Large intestine (tissue), 3 donors: ENCODE data around the gene MRPL51. TPM values are rescaled to one million over a fixed set of nuclear protein-coding genes. Genes with fewer than 3 reads are reported as not detected.

Experiments
- DNase-seq, 2 donors: peaks; one replicate each; pipeline versions ENCODE4 v3.0.0 to v3.0.0-alpha.2; 2013
- H3K27ac ChIP-seq: one replicate; pipeline ENCODE4 v1.5.1; 2013; ENCODE audit warnings: low read length
- H3K27me3 ChIP-seq: 2 replicates; pipeline ENCODE4 v1.6.1; 2013; ENCODE audit warnings: low read length; ENCODE audit not compliant: control insufficient read depth, insufficient read depth
- H3K36me3 ChIP-seq: 2 replicates; pipeline ENCODE4 v1.6.1; 2013; ENCODE audit warnings: low read length; ENCODE audit not compliant: control insufficient read depth, insufficient read depth
- H3K4me1 ChIP-seq: one replicate; pipeline ENCODE4 v1.6.1; 2013; ENCODE audit warnings: low read length; ENCODE audit not compliant: control insufficient read depth, insufficient read depth
- H3K4me3 ChIP-seq: one replicate; pipeline ENCODE4 v1.5.1; 2013; ENCODE audit warnings: low read length
- H3K9me3 ChIP-seq: one replicate; pipeline ENCODE4 v1.6.1; 2013; ENCODE audit warnings: mild to moderate bottlenecking, low read depth, low read length, moderate library complexity; ENCODE audit not compliant: control insufficient read depth
- WGBS: methylation state at CpG from one replicate; pipeline ENCODE4 v1.1.5; 2013; ENCODE audit warnings: low lambda C conversion rate; ENCODE audit not compliant: insufficient coverage; 5-methylcytosine and 5-hydroxymethylcytosine counted together
- polyA plus RNA-seq: library from polyadenylated mRNA; unstranded; fragments of 120-200 nt; gene quantifications from one replicate; pipeline ENCODE4 v1.2.1, GENCODE V29; 2013

The MRPL51 gene
- polyA plus RNA-seq, 1 donor = 103 TPM

DNA sequence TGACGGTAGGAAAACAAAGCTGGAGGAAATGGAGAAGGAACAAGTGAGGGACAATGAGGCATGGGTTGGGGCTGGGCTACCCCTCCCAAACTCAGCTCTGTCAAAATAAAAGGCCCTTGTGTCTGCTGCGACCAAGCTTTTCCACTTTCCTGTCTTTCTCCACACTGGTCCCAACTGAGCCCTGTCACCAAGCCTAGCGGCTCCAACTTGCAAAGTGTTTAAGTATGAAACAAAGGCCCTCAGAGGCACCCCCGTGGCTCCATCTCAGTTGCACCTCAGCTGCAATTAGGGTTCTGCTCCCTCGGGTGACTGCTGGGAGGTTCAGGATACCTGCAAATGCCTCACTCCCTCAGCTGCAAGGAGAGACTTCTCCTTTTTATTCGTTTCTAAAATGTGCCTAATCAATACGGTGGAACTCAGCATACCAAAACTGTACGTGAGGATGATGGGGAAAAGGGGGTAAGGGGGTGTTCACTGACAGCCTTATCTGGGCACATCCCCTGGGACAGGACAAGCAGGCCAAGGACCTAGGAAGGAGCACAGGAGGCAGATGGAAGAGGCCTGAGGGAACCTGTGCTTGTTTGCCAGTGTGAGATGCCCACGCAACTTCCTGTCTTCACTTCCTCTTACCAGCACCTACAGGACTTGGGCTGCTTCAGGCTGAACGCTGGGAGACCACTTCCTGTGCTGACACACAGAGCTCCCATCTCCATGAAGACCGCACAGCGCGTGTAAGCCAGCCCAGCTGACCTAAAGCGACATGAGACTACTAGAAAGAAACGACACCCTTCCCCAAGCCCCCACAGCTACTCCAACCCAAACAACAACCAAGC is 31.4 kb downstream of the MRPL51 start:
- H3K27me3 ChIP-seq = no peaks in the 10 kb centered on the region
- H3K27ac ChIP-seq = no peak overlapping the region
- no CpG with 5 or more reads among the region's 15 CpGs for WGBS
- H3K4me1 ChIP-seq = no peaks in the 10 kb centered on the region
- H3K36me3 ChIP-seq = peaks cover 91% of the 10 kb centered on the region
- peak in 1 of 2 donors; percentile 26 for DNase-seq
- no peak overlapping the region for H3K4me3 ChIP-seq
- no peaks in the 10 kb centered on the region for H3K9me3 ChIP-seq

DNA sequence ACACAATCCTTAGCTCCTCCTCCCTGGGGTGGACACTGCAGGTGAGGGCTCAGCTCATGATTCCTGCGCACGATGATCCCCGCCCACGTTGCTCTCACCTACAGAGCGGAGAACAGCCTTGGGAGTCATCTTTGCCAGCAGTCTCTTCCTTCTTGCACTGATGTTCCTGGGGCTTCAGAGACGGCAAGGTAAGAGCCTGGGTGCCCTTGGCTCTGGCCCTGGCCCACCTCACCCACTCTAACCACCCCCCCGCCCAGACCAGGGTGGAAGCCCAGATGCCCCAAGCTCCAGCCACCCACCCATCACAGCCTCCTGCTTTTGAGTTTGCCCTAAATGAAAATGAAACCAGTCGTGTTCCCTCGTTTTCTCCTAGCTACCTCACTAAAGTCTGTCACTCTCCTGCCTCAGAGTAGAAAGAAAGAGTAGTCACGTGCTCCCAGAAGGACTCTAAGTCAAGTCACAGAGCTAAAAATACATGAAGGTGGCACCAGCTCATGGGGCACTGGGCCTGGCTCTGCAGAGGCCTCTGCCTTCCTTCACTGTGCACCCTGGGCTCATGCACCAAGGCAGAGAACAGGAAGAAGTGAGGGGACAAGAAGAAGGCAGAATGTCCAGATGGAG is 32.2 kb downstream of the MRPL51 start:
- Histone ChIP-seq H3K4me3 (no peak overlapping the region), H3K9me3 (no peaks in the 10 kb centered on the region), H3K4me1 (no peaks in the 10 kb centered on the region), H3K27ac (no peak overlapping the region), H3K27me3 (no peaks in the 10 kb centered on the region), H3K36me3 (peaks cover 85% of the 10 kb centered on the region)
- WGBS = no CpG with 5 or more reads among the region's 10 CpGs
- no peak for DNase-seq

DNA sequence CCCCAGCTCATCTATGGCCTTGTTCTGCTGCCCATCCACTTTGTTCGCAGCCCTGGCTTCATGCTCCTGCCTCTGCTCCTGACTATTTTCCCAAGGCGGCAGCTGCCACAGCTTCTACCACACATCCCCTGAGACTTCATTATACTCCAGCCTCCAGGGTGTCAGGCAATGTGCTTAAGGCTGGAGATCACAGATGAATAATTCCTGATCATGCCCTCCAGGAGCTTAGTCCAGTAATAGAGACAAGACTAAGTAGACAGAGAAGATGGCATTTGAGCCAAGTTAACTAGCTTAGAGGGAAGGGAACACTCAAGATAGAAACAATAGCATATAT is 34.1 kb downstream of the MRPL51 start:
- no CpG with 5 or more reads among the region's 2 CpGs for WGBS
- Histone ChIP-seq H3K4me3 (no peak overlapping the region), H3K9me3 (no peaks in the 10 kb centered on the region), H3K27me3 (no peaks in the 10 kb centered on the region), H3K27ac (no peak overlapping the region), H3K36me3 (peaks cover 83% of the 10 kb centered on the region), H3K4me1 (no peaks in the 10 kb centered on the region)
- DNase-seq = no peak

DNA sequence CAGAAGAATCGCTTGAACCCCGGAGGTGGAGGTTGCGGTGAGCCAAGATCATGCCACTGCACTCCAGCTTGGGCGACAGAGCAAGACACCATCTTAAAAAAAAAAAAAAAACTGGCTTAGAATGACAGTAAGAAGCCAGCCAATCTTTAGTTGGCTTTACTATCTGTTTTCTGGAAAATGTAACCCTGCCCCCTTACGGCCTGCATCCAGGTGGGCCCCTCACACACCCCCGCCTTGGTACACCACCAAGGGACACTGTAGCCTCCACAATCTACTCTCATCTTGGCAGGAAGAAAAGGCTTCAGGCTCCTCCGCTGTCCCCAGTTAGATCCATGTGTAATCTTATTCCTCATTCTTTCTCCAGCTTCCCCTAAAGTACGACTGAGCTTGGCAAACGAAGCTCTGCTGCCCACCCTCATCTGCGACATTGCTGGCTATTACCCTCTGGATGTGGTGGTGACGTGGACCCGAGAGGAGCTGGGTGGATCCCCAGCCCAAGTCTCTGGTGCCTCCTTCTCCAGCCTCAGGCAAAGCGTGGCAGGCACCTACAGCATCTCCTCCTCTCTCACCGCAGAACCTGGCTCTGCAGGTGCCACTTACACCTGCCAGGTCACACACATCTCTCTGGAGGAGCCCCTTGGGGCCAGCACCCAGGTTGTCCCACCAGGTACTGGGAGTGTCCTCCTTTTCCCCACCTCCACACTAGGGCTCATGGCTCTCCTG is 34.6 kb downstream of the MRPL51 start:
- no peaks in the 10 kb centered on the region for H3K9me3 ChIP-seq
- H3K4me1 ChIP-seq = peaks cover 1% of the 10 kb centered on the region
- WGBS = no CpG with 5 or more reads among the region's 14 CpGs
- H3K4me3 ChIP-seq = no peak overlapping the region
- no peak for DNase-seq
- peaks cover 80% of the 10 kb centered on the region for H3K36me3 ChIP-seq
- no peak overlapping the region for H3K27ac ChIP-seq
- no peaks in the 10 kb centered on the region for H3K27me3 ChIP-seq

DNA sequence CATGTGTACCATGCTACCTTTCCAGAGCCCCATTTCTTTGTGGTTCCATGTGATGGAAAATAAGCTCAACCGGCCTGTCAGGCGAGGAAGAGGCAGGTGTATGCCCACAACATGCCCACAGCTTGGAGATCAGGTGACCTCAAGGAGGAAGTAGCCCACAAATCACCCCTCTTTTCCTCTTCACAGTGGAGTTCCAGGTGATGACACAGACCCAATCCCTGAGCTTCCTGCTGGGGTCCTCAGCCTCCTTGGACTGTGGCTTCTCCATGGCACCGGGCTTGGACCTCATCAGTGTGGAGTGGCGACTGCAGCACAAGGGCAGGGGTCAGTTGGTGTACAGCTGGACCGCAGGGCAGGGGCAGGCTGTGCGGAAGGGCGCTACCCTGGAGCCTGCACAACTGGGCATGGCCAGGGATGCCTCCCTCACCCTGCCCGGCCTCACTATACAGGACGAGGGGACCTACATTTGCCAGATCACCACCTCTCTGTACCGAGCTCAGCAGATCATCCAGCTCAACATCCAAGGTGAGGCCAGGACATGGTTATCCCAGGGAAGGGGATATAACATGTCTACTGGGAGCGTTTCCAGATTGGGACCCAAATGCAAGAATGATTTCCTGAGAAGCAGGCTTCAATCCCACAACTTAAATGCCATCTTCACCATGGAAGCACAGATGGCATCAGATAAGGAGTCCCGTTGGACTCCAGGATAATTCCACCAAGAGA is 35.7 kb downstream of the MRPL51 start:
- WGBS = no CpG with 5 or more reads among the region's 12 CpGs

DNA sequence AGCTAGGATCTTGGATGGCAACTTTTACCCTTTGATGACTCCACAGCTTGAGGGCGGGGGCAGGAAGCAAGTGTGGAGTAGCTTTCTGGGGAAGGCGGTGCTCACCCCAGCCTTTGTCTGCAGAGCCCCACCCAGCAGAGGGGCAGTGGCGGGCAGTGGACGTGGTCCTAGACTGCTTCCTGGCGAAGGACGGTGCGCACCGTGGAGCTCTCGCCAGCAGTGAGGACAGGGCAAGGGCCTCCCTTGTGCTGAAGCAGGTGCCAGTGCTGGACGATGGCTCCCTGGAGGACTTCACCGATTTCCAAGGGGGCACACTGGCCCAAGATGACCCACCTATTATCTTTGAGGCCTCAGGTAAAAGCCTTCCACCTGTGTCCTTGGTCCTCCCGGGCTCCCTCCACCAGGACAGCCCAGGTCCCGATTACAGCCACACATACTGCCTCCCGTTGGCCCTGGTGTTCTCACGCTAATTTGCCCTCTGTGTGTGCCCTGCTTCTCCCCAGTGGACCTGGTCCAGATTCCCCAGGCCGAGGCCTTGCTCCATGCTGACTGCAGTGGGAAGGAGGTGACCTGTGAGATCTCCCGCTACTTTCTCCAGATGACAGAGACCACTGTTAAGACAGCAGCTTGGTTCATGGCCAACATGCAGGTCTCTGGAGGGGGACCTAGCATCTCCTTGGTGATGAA is 40.0 kb downstream of the MRPL51 start:
- no CpG with 5 or more reads among the region's 17 CpGs for WGBS
- peak overlapping the region; percentile 96 for H3K27ac ChIP-seq

More for the DNA sequence above, 35.7 kb downstream of the MRPL51 start:
- no peak overlapping the region for H3K27ac ChIP-seq
- no peaks in the 10 kb centered on the region for H3K9me3 ChIP-seq
- no peaks in the 10 kb centered on the region for H3K27me3 ChIP-seq
- H3K4me3 ChIP-seq = no peak overlapping the region
- H3K36me3 ChIP-seq = peaks cover 70% of the 10 kb centered on the region
- peaks cover 10% of the 10 kb centered on the region for H3K4me1 ChIP-seq
- DNase-seq = no peak

DNA sequence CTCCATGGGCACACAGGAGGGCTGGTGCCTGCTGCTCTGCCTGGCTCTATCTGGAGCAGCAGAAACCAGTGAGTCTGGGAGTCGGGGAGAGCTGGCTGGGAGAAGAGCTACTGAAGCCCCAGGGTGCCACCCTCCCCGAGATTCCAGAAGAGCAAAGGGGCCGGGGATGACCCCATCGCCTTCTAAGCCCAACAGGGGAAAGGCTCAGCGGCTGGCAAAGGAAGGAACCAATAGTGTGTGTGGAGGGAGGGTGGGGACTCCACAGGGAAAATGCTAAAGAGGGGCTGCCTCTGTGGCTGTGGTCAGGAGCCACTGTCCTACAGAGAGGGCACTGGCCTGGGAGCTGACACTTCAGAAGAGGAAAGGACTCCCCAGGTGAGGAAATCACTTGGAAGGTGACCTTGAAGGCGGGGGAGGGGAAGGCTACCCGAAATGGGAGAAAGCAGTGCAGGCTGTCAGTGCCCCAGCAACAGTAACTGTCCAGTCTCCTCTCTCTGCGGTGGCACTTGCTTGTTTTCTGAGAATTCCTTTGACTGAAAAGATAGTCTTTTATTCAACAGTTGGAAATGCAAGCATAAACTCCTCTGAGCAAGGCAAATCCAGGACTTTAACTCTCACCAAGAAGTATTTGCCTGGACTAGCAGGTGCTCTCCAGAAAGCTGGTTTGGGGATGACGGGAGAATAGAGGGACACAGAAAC is 40.7 kb downstream of the MRPL51 start:
- Histone ChIP-seq H3K27ac (peak overlapping the region; percentile 96), H3K27me3 (no peaks in the 10 kb centered on the region), H3K36me3 (peaks cover 23% of the 10 kb centered on the region), H3K9me3 (no peaks in the 10 kb centered on the region), H3K4me1 (peaks cover 17% of the 10 kb centered on the region), H3K4me3 (peak overlapping the region; percentile 75)
- WGBS = no CpG with 5 or more reads among the region's 9 CpGs
- DNase-seq = peak in 1 of 2 donors; percentile 65

More for the DNA sequence above, 40.0 kb downstream of the MRPL51 start:
- Histone ChIP-seq H3K9me3 (no peaks in the 10 kb centered on the region), H3K27me3 (no peaks in the 10 kb centered on the region), H3K4me3 (peak overlapping the region; percentile 75), H3K4me1 (peaks cover 17% of the 10 kb centered on the region), H3K36me3 (peaks cover 27% of the 10 kb centered on the region)
- no peak for DNase-seq

DNA sequence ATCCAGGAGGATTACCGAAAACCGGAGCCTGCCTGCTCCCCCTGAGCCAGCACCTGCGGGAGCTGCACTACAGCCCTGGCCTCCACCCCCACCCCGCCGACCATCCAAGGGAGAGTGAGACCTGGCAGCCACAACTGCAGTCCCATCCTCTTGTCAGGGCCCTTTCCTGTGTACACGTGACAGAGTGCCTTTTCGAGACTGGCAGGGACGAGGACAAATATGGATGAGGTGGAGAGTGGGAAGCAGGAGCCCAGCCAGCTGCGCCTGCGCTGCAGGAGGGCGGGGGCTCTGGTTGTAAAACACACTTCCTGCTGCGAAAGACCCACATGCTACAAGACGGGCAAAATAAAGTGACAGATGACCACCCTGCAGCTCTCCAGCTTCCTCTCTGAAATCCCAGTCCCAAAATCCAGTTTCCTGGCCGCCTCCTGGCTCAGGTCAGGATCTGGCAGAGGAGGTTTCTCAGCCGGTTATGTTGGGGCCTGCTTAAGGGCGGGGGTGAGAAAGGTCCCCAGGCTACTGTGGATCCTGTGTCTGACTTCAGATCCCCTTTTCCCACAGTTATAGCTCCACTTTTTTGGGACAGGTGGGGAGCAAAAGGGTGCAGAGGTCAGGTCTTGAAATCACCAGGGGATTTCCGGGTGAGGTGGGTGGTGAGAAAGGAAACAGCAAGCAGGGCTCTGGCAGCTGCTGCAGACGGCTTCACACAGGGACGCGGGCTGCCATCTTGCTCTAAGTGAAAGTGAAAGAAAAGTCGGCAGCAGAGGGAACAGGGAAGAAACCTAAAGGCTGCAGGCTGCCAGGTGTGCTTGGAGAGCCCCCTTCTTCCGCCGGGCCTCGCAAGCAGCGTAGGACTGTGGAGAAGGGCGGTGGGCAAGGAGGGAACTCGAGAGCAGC is 41.5 kb downstream of the MRPL51 start, which contains the start of gene TAPBPL:
Gene TAPBPL (plus strand): TSS at position 695 of the 897 bp plus-strand sequence. CDS start 207 bp downstream, outside the sequence.
- H3K27me3 ChIP-seq = no peaks in the 10 kb centered on the region
- peak; percentile 87 to 94 for DNase-seq
- WGBS = no CpG with 5 or more reads among the region's 27 CpGs
- peak within 1 kb of the TSS; percentile 75 for H3K4me3 ChIP-seq
- H3K36me3 ChIP-seq = peaks cover 24% of the 10 kb centered on the region
- H3K27ac ChIP-seq = peak within 1 kb of the TSS; percentile 96
- peaks cover 17% of the 10 kb centered on the region for H3K4me1 ChIP-seq
- no peaks in the 10 kb centered on the region for H3K9me3 ChIP-seq
